Activated T-cell treated with anti-CD3 and anti-CD28 coated beads, Interleukin-2, amount 50 U/mL, for 1 hour (primary cell): ENCODE data around the gene STK39.

Source experiments
- DNase-seq: peaks from one replicate; pipeline ENCODE4 v3.0.0-alpha.2; 2020

The STK39 gene

DNA sequence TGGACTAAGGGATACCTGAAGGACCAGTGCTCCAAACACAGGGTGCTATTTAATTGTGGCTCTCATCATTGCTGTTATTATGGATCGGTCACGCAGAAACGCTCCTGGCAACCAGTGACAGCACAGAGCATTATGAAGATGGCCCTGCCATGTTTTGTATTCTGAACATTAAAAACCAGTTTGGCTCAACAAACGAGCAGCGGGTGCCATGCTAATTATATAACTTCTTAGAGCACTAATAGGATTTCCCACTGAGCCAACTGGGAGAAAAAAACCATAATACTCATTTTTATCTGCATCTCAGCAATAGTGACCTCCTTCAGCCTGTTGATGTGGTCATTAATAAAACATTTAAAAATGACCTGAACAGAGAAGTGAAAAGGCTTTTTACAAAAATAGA, 212.8 kb downstream of the STK39 start:
- no peak for DNase-seq

- DNase-seq = no peak
These were observed 213.4 kb downstream of the STK39 start for GRCh38 chr2:168033966-168034365.

DNA sequence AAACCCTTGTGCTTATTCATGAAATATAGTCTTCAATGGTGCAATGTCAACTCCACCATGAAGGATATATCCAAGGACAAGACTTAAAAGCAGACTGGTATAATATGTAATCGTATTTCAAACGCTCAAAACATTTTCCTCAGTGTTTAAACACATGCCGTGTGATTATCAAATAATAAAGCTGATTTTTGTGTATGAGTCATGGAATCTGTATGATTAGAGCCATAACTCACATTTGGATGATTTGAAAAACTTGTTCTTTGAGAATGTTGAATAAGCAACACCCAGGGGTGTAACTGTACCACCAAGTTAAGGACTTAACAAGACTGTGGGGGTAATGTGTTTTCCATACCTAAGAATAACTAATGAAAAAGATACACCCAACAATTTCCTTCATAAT, 215.3 kb downstream of the STK39 start:
- no peak for DNase-seq

DNA sequence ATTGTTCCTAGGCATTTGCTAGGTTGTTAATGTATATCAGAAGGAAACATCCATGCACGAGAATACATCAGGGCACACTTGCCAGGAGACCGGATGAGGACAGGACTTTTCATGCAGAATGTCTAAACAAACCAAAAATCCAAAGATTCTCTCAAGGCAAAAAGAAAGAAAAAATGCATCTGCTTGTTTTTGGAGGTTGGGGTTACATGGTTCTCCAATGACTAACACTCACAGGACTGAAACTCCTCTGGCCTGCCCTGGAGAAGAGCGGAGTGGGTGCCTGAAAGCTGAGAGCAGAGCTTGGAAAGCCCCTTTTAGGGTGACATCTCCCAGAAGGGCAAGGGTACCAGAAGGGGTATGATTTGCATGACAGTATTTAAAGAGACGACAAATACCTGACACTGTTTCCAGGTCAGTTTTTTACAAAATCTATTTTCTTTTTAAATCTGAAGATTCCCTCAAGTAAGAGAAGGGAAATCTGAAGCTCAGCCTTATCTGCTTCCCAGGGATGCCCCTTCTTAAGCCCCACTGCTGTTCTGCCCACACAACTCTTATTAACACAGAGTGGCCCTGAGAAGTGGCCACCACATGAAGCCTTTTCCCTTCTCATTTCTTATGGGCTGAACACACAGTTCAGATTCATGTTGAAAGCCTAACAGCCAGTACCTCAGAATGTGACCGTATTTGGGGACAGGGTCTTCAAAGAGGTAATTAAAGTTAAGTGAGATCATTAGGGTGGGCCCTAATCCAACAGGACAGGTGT, 216.4 kb downstream of the STK39 start:
- no peak for DNase-seq

DNA sequence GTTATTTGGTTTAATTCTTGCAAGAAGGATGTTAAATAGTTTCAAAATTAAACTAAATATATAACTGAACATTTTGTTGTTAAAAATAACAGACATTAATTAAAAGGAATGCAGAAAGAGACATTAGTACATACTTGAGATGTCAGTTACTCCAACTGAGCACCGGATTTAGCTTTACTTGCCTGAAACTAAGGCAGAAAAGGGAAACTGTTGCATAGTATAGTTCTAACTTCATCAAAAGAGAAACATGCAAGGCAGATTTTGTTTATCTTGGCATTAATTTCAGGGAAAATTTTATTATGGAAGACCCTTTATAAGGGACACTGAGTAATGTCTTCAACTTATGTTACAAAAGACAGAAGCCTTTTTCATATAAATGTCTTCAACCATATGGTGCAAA, 218.3 kb downstream of the STK39 start:
- no peak for DNase-seq

DNA sequence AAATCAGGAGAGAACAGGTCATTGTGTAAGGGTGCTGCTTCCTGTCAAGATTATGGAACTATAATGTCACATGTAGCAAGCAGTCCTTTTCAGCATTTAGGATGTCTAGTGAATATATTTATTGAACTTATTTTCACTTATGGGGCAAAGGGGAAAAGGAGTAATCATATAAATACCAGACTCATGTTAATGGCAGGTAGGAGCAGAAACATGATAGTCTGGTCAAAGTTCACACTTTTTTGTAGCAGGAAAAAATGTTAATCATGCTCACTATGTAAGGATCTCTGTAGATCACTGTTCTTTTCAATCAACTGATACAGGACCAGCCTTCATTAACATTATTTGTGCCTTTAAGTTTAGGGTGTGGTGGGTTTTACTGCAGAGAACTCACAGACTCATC, 219.0 kb downstream of the STK39 start:
- DNase-seq = no peak

GRCh38 chr2:168025487-168026202, 221.8 kb downstream of the STK39 start:
- no peak for DNase-seq

- DNase-seq = no peak
These were observed 222.9 kb downstream of the STK39 start for GRCh38 chr2:168024459-168024858.

DNA sequence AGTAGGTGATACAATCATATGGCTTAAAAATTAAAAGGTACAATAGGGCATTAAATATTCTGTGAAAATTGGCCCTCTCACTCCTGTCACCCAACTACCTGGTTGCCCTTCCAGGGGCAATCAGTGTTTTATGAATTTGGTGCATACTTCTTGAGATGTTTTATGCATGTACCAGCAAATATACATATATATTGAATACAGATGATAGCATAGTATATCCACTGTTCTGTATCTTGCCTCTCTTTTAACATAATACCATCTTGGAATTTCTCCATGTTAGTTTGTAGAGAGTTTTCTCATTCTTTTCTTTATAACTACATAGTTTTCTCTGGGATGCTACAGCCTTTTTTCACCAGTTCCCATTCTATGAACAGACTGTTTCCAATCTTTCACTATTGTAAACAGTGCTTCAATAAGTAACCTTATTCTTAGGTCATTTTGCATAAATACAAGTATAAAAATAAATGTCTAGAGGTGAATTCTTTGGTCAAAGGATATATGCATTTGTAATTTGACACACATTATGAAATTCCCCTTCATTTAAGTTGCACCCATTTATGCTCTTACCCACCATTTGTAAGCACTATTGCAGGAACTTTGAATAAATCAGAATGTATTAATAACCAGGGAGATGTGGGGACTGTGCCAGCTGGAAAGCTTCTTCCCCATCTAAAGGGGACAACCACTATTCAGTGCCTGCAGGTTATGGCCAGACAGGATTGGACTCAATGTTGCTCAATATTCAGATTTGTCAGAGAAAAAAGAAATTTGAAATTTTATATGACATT, 225.4 kb downstream of the STK39 start:
- DNase-seq = no peak

- DNase-seq = no peak
These were observed 232.0 kb downstream of the STK39 start for GRCh38 chr2:168015274-168015953.

DNA sequence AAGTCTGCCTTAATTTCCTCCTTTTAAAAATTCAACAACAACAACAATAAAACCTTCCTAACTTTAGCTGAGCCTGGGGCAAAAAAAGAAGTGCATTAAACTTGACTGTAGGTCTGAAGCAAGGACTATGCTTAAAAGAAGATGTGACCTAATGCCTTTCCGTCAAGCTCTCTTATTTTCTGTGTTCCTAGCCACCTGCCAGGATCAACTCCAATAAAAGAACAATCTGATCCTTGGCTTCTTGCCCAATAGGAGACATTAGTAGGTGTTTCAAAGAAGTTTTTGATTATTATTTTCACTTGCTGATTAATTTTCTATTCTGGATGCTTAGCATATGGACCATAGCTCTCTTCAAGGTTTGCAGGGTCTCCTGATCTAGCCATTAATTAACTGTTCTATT, 237.5 kb downstream of the STK39 start:
- no peak for DNase-seq

DNA sequence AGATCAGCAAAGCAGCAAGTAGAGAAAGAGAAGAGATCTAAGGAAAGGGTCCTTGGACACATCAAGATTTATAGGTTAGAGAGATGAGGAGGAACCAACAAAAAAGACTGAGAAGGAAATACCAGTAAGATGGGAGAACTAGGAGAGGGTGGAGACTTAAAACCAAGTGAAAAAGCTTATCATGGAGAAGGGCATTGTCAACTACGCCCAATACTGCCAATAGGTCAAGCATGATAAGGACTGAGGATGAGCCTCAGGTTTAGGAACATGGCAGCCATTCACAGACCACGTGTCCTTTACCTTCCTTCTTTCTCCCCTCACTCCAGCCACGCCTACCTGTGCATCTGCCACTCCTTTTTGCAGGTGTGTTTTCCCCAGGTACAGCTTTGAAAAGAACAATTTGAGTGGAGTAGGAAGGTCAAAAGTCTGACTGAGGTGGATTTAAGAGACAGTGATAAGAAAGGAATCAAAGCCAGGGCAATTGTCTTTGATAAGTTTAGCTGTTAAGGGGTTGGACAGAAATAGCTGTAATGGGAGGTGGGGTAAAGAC, 238.7 kb downstream of the STK39 start:
- DNase-seq = no peak

DNA sequence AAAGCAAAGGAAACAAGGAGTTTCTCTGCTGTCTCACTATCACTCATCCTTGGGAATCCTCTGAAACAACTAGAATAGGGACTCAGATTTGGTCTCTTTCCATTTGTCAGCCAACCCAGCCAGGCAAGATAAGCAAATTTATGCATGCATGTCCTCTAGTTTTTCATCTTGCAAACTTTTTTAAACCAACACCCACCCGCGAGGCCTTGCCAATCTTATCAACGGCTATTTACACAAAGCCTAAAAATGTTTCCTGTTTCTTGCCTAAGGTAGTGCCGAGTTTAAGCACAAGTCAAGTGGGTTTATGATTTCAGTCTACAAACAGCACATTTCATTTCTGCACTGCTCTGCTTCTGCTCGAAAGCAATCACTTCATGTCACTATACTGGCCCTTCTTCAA, 240.9 kb downstream of the STK39 start:
- DNase-seq = no peak

DNA sequence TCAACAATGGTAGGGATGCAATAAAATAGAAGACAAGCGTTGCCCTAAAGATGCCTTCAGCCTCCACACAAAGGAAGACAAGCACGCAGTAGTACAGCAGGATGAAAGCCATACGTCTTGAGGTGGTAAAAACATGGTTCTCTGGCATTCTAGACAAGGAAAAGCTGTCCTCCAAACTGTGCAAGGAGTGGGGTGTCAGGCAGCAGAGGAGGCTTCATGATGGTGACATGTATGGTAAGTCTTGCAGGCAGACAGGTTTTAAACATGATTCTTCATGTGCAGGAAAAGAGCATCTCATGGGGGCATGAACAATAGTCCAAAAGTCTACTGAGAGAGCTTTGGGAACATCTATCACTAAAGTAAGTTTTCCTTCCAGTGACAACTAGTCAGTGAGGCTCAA, 241.8 kb downstream of the STK39 start:
- DNase-seq = no peak

DNA sequence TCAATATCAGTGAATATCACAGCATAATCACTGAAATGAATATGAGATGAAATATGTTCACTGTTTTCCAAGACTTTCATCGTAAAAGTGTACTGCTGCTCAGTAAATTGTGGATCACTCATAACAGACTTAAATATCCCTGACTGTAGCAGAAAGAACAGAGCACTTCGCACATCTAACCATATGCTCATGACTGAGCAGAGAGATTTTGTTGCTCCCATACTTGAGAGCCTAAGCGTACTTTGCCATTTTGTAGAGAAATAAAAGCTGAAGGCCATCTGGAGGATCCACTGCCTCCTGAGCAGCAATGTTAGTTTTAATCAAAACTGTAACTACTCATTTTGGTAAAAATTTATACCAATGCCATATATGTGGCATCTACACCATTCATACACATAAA, 243.5 kb downstream of the STK39 start:
- no peak for DNase-seq

- no peak for DNase-seq
These were observed 245.3 kb downstream of the STK39 start for GRCh38 chr2:168002021-168002553.

- no peak for DNase-seq
These were observed 255.1 kb downstream of the STK39 start for GRCh38 chr2:167992278-167992677.

GRCh38 chr2:167990062-167990461, 257.3 kb downstream of the STK39 start:
- no peak for DNase-seq

GRCh38 chr2:167988296-167988695, 259.1 kb downstream of the STK39 start:
- no peak for DNase-seq

DNA sequence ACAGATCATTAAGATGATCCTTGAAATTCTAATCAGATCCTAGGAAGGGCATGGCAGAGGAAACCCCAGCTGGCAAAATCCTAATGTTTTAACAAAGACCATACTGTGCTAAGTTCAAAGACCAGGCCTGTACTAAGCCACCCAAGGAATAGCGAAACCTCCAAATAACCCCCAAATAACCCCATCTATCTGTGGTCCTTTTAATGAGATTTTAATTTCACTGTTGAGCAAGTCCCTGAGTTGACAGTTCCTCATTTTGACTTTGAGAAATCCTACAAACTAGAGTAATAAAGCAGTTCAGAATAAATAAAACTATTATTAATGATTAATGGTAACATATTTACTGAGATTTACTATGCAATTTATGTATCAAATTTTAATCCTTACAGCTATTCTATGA, 259.8 kb downstream of the STK39 start:
- no peak for DNase-seq

DNA sequence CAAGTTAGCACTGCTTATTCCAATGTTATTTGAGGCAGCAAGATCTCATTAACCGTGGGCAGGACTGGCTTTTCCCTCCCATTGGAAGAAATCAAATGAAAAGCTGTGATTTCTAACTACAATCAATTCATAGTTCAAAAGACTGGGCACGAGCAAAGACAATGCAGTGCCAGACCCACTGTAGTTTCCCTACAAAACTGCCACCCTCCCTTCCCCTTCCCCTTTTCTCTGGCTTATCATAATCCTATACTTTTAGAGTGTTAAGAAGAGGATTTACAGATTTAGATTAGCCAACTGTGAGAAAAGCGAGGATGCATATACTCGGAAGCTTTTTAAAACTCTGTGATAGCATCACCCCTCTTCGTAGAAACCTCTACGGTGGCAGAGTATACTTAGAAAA, 260.4 kb downstream of the STK39 start:
- DNase-seq = no peak

GRCh38 chr2:167986223-167986622, 261.2 kb downstream of the STK39 start:
- no peak for DNase-seq

DNA sequence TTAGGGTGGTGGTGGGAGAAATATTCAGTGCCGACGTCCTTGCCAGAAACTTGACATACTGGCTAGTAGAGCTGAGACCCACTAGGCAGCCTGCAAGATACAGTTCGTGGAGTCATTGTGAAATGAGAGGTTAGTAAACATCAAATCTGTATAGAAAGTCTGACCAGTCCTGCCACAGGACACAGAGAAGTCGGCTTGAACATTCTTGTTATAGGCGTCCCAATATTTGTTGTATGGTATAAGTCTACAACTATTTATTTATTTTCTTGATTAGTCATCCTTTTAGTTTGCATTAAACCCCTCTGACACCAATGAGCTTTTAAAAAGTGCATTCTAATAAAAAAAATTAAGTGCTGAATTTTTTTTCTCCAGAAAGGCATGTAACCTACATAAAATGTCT, 265.4 kb downstream of the STK39 start:
- no peak for DNase-seq
